Dedifferentiated amniotic fluid mesenchymal stem cell (primary cell): ENCODE data around the gene PFDN1.

Experiments
- DNase-seq: peaks from one replicate; pipeline ENCODE4 v3.0.0-alpha.2; 2016; ENCODE audit errors: extremely low spot score

Gene PFDN1

DNA sequence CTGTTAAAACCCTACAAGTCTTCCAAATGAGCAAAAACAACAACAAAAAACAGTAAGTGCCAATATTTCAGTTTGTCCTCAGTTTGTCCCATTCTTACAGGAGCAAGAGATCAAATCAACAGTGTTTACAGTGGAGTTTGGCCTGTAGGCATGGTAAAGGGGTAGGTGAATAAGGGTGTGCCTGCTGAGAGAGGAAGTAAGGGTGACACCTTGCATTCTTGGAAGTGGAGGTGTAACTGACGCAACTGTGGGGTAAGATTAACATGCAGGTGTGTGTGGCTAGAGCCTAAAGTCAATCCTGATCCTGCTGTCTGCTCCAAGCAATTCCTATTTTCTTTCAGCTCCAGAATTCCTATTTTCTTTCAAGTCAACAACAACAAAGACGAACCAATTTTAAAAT is 43.4 kb downstream of the PFDN1 start:
- no peak for DNase-seq

DNA sequence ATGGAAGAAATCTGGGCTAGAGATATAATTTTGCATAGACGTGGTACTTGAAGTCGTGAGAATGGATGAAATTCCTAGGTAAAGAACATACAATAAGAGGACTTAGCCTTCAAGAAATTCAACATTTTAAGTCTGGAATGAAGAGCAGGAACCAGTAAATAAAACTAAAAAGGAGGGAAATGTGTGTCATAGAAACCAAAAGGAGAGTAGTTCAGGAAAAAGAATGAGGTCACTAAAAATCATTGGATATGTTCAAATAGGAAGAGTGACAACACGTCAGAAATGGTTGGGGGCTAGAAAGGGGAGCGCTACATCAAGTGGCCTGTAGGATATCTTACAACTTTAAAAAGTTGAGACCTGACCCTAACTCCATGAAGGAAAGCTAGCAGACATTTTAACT is 44.0 kb downstream of the PFDN1 start:
- DNase-seq: no peak

DNA sequence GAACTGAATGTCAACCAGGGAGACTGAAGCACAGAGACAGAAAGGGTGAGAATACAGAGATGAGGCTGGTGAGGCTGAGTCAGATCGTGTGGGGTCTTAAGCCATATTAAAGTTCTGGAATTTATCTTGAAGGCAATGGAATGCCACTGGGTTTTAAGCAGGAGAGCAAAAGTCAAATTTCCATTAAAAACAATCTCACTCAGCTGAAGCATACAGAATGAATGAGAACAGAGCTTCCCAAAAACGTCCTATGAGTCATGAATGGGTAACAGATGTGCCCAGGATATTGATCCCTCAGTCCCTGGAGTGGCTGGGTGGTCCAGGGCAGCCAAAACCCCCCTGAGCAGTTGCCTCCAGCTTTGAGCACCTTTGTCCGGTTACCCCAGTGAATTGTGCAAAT is 44.9 kb downstream of the PFDN1 start:
- peak; percentile 38 for DNase-seq

DNA sequence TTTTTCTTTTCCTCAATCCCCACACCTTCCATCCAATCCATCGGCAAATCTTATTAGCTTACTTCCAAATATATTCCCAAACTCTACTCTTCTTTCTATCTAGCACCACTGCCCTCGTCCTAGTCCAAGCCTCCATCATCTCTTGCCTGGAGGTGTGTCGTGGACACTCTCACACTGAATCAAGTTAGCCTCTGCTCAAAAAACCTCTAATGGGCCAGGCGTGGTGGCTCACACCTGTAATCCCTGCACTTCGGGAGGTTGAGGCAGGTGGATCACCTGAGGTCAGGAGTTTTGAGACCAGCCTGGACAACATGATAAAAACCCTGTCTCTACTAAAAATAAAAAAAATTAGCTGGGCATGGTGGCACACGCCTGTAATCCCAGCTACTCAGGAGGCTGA is 46.2 kb downstream of the PFDN1 start:
- no peak for DNase-seq

DNA sequence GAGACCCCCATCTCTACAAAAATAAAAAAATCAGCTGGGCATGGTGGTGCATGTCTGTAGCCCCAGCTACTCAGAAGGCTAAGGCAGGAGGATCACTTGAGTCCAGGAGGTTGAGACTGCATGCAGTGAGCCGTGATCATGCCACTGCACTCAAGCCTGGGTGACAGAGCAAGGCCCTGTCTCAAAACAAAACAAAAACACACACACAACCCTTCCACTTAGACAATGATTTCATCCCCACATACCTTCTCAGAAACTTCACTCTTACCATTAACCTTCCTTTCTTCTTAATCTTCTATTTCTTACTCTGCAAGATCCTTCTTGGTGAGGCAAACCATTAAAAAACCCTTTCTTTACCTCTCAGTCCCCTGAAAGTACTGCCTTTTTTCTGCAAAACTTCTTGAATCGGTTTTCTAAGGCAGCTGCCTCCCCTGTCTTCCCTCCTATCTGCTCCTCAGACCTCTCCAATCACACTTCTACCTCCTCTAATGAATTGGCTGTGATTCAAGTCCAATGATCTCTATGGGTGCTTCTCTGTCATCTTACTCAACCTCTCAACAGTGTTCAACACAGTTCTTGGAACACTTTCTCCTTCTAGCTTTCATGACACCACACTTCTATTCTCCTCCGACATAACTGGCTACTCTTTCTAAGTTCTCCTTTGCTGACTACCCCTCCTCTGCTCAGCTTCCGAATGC is 47.3 kb downstream of the PFDN1 start:
- DNase-seq: no peak

DNA sequence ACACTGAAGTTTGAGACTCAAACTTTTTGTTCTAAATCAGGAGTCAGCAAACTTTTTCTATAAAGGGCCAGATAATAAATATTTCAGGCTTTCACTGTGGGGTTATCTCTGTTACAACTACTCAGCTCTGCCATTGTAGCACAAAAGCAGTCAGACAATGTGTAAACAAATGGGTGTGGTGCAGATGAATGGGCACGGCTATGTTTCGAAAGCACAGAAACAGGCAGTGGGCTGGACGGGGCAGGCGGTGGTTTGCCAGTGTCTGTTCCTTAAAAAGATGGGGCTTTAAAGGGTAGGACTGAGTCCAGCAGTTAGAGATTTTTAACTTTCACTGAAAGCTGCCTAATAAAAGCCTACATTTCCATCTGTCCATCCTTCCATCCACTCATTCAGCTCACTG is 48.9 kb downstream of the PFDN1 start:
- DNase-seq: no peak

DNA sequence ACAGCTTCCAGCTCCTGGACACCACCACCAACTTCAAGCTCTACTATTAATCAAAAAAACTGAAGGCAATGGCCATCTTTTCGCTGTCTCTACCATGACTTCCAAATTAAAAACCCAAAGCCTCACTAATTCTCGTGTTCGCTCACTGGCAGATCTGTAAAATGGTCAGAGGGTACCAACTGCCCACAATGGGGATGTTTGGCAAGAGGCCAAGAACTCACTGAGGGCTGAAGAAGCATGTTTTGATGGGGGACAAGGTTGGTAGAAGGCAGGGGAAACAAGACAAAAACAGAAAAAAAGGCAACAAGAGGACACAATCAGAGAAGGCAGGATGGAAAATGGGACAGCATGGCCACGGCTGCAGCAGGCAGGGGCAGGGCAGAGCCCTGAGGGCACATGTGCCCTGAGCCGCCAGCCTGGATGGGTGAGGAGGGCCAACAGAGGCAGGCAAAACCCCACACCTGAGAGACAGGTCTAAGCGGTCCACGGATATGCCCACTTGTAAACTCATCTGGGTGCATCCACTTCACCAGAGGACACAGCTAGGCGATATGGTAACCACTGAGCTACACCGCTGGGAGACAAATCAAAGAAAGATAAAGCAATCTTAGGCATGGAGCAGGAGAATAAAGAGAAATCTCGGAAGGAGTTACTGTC is 50.3 kb downstream of the PFDN1 start:
- DNase-seq: no peak

DNA sequence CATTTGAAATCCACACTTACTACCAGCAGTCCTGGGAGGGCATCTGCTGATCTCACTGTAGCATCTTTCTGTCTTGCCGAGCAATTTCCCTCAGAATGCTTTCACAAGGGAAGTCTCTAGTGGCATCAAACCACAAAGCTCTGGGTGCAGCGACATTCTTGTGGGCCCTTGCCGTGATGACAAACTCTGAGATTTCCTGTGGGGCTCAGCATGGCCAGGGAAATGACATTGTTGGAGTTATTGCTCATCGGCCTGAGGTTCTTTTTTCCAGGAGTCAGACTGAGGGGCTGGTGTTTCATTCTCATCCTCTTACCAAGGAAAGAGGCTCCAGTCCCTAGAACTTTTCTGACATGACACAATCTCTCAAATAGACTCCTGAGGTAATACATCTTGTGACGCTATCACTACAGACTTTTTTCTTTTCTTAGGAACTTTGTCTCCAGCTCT is 51.4 kb downstream of the PFDN1 start:
- DNase-seq: peak; percentile 73

DNA sequence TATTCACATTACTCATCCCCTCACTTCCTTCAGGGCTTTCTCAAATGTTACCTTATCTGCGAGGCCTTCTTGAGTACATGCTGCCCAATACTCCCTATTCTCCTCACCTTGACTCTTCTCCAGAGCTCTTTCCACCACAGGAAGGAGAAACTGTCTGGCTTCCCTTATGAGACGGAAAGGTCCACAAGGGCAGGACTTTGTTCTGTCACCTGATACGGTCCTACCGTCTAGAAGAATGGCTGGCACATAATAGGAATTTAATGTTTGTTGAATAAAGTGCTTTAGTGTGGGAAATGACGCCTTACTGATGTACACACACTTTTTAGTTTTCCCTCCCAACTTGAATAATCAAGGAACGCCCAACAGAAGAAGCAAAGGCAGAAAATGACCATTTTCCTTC is 52.5 kb downstream of the PFDN1 start:
- no peak for DNase-seq

DNA sequence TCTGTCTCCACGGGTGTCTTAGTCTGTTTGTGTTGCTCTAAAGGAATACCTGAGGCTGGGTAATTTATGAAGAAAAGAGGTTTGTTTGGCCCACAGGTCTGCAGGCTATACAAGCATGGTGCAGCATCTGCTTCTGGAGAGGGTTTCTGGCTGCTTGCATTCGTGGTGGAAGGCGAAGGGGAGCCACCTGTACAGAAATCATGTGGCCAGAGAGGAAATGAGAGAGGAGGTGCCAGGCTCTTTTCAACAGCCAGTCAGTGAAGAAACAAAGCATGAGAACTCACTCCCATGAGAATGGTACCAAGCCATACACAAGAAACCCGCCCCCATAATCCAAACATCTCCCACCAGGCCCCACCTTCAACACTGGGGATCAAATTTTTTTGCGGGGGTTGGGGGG is 53.4 kb downstream of the PFDN1 start:
- no peak for DNase-seq

DNA sequence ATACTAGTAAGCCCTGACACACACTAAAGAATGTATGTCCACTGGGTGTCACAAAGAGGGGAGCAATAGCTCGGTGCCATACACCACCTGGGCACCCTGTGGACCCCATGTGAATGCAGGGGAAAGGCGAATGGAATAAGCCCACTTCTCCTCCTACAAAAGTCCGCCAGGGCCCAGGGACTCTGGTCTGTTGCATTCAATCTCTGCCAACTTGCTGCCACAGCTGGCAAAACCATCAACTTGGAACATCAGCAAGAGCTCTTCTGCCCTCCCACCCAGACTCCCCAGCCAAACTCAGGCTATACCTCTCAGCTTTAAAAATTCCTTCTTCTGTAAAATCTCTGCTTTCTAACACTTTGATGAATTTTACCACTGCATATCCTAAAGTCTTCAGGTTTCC is 54.5 kb downstream of the PFDN1 start:
- DNase-seq: no peak

DNA sequence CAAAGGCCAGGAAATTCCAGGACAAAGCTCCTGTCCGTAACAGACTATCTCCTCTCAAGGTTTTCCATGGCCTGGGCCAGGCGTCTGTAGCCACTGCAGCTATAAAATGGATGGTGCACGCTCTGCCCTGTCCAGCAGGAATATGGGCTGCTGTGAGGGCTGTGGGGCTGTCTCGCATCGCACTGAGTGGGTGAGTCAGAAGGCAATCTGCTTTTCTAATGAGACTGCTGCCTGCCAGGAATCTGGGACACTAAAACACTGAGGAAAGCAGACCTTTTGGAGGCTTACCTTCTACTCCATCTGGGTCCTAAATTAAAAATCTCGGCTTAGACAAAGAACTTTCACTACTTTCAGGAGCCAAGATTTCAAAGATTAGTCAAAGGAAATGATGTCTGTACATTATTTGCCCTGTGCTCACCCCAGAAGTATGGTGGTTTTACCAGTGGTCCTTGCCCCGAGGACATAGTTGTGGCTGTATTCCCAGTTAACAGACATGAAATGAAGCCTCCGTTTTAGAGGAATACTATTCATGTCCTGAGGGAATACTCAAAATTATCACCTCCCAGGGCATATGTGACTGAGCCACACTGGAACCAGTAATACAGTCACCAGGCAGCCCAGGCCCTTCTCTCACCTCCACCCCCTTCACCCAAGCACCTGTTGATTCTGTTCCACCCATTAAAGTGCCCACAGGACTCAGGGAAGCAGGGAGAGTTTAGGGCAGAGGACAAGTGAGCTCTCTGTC is 56.4 kb downstream of the PFDN1 start:
- DNase-seq: peak; percentile 62

DNA sequence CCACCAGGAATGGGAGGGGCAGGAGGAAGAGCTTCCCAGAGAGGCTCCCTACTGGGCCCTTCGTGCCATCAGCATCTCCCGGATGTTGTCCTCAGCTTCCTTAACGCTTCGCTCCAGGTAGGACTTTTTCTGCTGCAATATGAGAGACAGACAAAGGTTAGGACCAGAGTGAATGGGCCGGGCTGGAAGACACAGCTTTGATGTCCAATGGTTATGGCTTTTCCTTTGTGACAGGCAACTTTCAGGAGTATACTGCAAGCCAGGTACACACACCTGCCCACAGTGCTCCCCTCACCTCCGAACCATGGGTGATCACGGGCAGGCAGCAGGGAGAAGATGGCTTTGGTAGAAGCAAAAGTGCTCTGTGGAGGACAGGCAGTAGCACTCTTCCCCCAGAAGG is 57.0 kb downstream of the PFDN1 start:
- no peak for DNase-seq

DNA sequence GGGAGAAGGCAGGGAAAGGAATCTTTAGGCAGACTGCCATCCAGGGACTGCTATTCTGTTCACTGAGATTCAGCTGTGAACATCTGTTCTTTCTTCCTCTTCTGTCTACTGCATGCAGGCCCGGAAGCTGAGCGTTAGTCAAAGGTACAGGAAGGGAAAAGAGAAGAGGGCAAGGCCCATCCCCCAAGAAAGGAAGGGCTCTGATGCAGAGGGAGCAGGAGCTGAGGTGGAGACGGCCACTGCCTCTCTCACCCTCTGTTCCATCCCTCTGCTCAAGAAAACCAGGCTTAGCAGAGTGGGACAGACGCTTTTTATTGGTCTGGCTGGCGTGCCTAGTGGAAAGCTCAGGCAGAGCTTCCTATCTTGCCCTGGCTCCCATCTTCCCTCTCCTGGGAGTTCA is 57.6 kb downstream of the PFDN1 start:
- DNase-seq: no peak

DNA sequence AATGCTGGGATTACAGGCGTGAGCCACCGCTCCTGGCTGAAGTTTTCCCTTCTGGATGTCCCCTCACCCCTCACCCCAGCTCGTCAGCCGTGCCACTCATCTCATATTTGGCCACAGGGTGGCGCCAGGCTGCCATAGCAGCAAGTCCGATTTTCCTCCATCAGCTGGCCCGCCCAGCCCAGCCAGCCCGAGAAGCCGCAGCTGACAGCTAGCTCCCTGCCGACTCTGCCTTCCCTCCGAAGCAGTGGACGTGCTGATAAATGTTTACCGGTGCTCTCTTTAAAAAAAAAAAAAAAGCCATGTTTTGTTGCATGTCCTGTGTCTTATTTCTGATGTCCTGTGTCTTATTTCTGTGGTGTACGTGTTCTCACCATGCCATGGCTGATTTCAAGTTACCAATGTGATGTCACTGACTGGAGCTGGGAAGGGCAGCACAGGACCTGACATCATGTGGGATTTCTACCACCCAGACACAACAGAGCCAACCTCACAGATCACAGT is 58.3 kb downstream of the PFDN1 start:
- peak; percentile 84 for DNase-seq

DNA sequence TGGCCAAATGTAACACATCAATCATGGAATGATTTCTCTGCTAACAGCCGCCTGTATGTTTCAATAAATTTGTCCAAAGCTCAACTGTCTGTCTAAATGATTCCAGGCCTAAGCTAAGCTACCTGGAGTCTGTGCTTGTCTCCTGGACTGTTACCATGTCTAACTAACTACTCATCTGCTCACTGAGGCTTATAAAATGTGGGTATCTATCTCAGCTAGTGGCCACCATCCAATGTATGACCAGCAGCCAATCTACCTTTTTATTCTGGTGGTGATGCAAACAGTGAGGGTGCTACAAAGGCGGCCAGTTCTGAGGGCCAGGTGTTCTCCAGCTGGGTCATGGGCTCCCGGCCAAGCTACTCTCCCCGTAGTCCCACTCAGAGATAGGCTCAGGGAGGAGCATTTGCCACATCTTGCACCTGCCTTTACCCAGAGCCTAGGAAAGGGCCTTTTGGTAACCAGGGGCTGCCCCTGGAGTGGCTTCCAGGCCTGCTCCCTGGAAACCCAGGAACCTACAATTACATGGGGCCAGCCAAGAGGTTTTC is 59.1 kb downstream of the PFDN1 start:
- DNase-seq: no peak

DNA sequence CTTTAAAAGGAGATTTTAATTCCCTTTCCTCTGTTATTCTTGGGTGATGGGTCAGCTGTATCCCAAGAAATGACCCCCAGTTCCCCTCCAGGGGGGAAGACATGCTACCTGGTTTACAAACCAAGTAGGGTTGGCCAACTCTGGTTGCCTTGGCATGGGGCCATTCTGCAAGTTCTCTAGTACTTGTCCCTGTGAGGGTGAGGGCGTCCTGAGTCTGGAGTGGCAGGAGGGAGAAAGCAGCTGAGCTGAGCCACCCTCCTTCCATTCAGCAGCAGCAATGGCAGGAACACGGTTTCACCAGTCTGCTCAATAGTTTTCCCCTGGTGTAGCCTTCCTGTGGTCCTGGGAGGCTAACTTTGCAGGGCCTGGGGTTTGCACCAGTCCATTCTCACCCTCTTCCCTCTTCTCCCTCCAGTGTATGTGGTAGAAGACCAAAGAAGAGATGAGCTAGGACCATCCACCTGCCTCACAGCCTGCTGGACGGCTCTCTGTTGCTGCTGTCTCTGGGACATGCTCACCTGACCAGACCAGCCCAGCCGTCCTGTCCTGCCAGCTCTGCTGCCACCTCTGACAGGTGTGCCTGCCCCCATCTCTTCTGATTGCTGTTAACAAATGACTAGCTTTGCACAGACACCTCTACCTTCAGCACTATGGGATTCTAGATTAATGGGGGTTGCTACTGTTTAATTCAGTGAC is 59.9 kb downstream of the PFDN1 start:
- DNase-seq: no peak

DNA sequence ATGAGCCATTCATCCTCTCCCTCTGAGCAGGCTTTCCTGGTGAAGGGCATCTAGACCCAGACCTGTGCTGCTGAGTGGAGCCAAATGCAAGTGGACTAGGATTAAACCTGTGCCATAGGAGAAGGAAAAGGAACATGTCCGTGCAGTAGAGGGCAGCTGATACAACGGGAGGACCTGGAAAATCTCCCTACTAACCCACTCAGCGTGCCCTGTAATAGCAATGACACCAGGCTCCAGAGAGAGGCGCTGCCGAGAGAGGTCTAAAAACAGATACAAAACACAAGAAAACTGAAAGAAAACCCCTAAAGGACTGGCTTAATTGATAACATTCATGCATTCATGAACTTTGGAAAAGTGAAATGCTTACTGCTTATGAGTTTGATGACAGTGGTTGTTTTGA is 60.8 kb downstream of the PFDN1 start:
- no peak for DNase-seq

DNA sequence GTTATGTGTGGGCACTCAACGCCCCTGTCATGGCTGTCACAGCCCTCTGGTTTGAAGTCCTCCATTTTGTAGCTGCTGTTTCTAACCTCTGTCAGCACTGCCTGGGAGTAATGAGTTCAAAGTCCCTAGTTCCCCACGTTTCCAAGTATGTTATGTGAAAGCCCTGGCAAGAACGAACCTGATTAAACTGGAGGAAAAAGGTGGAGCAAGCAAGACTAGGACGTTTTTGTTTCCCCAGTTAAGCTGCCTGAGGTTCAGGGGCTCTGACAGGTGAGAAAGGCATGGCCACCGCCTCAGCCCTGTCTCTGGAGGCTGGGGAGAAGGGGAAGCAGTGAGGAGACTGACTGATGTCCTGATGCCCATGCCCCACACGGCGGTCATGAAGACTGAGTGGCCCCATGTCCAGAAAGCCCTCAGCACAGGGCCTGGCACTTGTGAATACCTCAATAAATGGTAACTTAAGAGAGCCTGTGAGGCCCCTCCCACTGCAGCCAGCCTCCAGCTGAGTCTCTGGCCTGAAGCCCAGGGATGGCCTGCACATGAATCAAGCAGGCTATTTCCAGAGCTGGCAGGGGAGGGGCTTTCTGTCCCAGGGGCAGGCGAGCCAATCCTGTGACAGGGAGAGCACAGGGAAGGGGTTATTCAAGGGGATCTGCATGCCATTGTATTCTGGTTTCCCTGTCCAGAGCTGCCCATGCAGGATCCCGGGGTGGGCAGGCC is 61.8 kb downstream of the PFDN1 start:
- DNase-seq: peak; percentile 85

DNA sequence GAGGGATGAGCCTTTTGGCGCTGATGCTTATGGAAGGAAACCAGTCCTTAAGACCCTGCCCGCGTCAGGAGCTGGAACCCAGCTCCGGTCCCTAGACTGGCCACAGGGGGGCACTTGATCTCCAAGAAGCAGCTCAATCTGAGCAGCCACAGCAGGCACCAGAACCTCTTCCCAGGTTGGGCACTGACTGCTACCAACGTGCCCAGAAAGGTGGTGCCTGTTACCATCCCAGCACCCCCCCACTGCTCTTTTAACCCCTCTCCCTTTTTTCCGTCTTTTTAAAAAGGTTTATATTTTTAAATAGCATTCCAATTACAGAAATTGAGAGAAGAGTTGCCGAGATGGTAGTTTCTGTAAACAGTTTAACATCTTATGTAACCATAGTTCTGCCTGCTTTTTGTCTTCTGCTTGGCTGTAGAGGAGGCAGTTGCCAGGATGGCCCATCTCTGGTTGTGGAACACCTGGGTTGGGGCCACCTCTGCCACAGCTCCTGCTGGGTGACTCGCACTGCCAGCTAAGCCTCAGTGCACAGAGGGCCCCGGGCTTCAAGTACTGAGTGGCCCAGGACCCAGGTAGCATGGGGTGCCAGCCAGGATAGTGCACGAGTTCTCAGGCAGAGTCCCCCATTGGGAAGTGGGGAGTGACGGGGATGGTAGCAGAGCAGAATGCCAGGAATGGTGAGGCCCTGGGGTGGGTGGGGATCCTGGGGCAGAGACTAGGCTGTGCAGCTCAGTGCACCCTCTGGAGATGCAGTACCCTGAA is 62.8 kb downstream of the PFDN1 start:
- peak; percentile 32 for DNase-seq

DNA sequence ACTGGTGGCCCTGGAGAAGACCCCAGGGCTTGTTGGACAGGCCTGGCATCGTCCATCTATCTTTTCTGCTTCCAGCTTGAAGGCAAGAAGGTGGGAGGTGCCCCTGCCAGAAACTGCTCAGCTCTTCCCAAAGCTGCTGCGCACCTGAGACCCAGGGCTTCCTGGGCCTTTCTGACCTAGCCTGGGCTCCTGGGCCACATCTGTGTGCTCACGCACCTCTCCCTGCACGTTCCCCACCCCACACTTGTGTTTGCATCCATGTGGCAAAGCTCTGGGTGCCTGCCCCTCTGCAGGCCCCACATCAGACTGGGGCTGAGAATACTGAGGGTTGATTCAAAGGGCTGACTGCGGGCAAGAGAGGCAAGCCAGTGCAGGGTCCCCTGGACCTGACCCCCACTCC is 63.4 kb downstream of the PFDN1 start:
- no peak for DNase-seq
